Gastroesophageal sphincter (tissue), 4 donors: ENCODE data around the gene BCL2L14. TPM values are rescaled to one million over a fixed set of nuclear protein-coding genes. Genes with fewer than 3 reads are reported as not detected.

Source experiments
- ATAC-seq: fragments of 150-250 bp; one replicate; pipeline ENCODE4 v1.9.1; 2016; ENCODE audit warnings: mild to moderate bottlenecking, moderate library complexity
- H3K27ac ChIP-seq, 4 donors: fragments of 200-600 bp; sonication (generic) in 3 of 4; 1 replicate in 3 of 4; 2 replicates in 1 of 4; pipeline ENCODE4 v1.5.1; 2016 to 2019
- H3K27me3 ChIP-seq: fragments of 200-600 bp; sonication (generic); one replicate; pipeline ENCODE4 v1.5.1; 2019
- H3K36me3 ChIP-seq, 2 donors: fragments of 200-600 bp; sonication (generic); one replicate each; pipeline ENCODE4 v1.5.1; 2019; ENCODE audit warnings: control low read depth in 1 of 2
- H3K4me1 ChIP-seq, 3 donors: fragments of 200-600 bp; sonication (generic); 1 replicate in 2 of 3; 2 replicates in 1 of 3; pipeline ENCODE4 v1.5.1; 2016 to 2019; ENCODE audit warnings: control low read depth in 2 of 3
- H3K4me3 ChIP-seq, 2 donors: fragments of 200-600 bp; sonication (generic); one replicate each; pipeline ENCODE4 v1.5.1; 2019; ENCODE audit warnings: mild to moderate bottlenecking in 1 of 2, moderate library complexity in 1 of 2
- H3K9me3 ChIP-seq, 3 donors: fragments of 200-600 bp; sonication (generic); one replicate each; pipeline ENCODE4 v1.5.1; 2017 to 2019; ENCODE audit warnings: control low read depth in 2 of 3
- CTCF ChIP-seq, 4 experiments: fragments of 200-600 bp in 2 of 4; fragments of 450-650 bp in 2 of 4; sonication (generic) in 1 of 4; IDR thresholded peaks; one replicate each; pipeline ENCODE4 v1.5.1; 2017 to 2019; ENCODE audit warnings: antibody characterized with exemption in 4 of 4, mild to moderate bottlenecking in 2 of 4, moderate library complexity in 2 of 4
- EP300 ChIP-seq: sonication (generic); formaldehyde crosslinking; IDR thresholded peaks from one replicate; pipeline ENCODE4 v1.6.1; 2017; ENCODE audit warnings: antibody characterized with exemption, mild to moderate bottlenecking
- POLR2A ChIP-seq, 2 donors: fragments of 450-650 bp; IDR thresholded peaks; one replicate each; pipeline ENCODE4 v1.6.1; 2017; ENCODE audit warnings: antibody characterized with exemption in 2 of 2, mild to moderate bottlenecking in 2 of 2, moderate library complexity in 1 of 2
- POLR2AphosphoS5 ChIP-seq: sonication (generic); formaldehyde crosslinking; IDR thresholded peaks from one replicate; pipeline ENCODE4 v1.6.1; 2017; ENCODE audit warnings: antibody characterized with exemption
- WGBS, 2 donors: methylation state at CpG; one replicate each; pipeline ENCODE4 v1.1.5; 2018; ENCODE audit warnings: low coverage in 1 of 2; 5-methylcytosine and 5-hydroxymethylcytosine counted together
- total RNA-seq, 4 donors: library from RNA; depleted of rRNA; stranded (reverse); fragments of >200 nt; gene quantifications; one replicate each; pipeline ENCODE4 v1.1.0, GENCODE V29; 2016

BCL2L14 gene
- total RNA-seq, 4 donors from 2014 or later = 1.2 TPM; not detected in 3

DNA sequence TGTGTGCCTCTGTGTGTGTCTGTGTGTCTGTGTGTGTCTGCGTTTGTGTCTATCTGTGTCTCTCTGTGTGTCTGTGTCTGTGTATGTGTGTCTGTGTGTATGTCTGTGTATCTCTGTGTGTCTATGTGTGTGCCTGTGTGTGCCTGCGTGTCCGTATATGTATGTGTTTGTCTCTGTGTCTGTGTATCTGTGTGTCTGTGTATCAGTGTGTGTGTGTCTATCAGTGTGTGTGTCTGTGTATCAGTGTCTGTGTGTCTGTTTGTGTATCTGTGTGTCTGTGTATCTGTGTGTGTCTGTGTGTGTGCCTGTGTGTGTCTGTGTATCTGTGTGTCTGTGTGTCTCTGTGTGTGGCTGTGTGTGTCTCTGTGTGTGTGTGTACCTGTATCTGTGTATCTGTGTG, 23.1 kb upstream of the BCL2L14 start:
- Histone ChIP-seq H3K36me3 (no peaks in the 10 kb centered on the region), H3K4me1 (no peaks in the 10 kb centered on the region), H3K27ac (no peak overlapping the region), H3K9me3 (no peaks in the 10 kb centered on the region), H3K4me3 (no peak overlapping the region), H3K27me3 (no peaks in the 10 kb centered on the region)
- WGBS, 2 donors = 90 to 95% methylated on average over 3 of the region's 3 CpGs
- ATAC-seq = no peak
- TF ChIP-seq EP300 (no peak), POLR2AphosphoS5 (no peak), POLR2A (IDR thresholded peaks at IDR 0.05) (no peak), CTCF (IDR thresholded peaks at IDR 0.05) (no peak)

GRCh38 chr12:12048266-12048665, 22.5 kb upstream of the BCL2L14 start:
- TF ChIP-seq EP300 (no peak), POLR2AphosphoS5 (no peak), POLR2A (IDR thresholded peaks at IDR 0.05) (no peak)
- Histone ChIP-seq H3K4me1 (no peaks in the 10 kb centered on the region), H3K27ac (no peak overlapping the region), H3K27me3 (no peaks in the 10 kb centered on the region), H3K36me3 (no peaks in the 10 kb centered on the region), H3K4me3 (no peak overlapping the region), H3K9me3 (no peaks in the 10 kb centered on the region)
- WGBS, 2 donors = 38% methylated on average over 3 to 4 of the region's 4 CpGs
- ATAC-seq = no peak

GRCh38 chr12:12048714-12049113, 22.0 kb upstream of the BCL2L14 start:
- no peak for ATAC-seq
- no peak overlapping the region for H3K27ac ChIP-seq
- H3K4me3 ChIP-seq = no peak overlapping the region
- no peaks in the 10 kb centered on the region for H3K36me3 ChIP-seq
- H3K27me3 ChIP-seq = no peaks in the 10 kb centered on the region
- no peaks in the 10 kb centered on the region for H3K9me3 ChIP-seq
- H3K4me1 ChIP-seq = no peaks in the 10 kb centered on the region
- WGBS, 2 donors = 87 to 90% methylated on average over 7 of the region's 7 CpGs
- no peak for TF ChIP-seq POLR2A (IDR thresholded peaks at IDR 0.05)
- TF ChIP-seq CTCF (IDR thresholded peaks at IDR 0.05) = no peak
- TF ChIP-seq POLR2AphosphoS5 = no peak
- TF ChIP-seq EP300 = no peak

DNA sequence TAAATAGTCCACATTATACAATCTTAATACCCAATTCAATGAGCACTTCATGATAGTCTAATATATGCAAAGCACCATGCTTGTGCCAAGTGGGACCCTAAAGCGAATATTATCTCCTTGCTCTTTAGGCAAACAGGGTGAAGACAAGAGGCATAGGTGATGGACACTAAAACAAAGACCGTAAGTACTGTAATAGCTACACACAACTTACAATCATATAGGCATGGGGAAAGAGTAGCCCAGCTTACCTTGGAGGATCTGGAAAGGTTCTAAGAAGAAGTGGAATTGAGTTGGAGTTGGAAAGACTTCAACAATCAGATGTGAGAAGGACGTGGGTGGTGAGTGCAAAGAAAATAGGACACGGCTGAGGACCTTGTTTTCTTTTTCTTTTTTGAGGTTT, 19.1 kb upstream of the BCL2L14 start:
- H3K27ac ChIP-seq = no peak overlapping the region
- no peak overlapping the region for H3K4me3 ChIP-seq
- H3K27me3 ChIP-seq = no peaks in the 10 kb centered on the region
- WGBS, 2 donors = 79 to 84% methylated on average over 2 to 4 of the region's 4 CpGs
- H3K4me1 ChIP-seq = no peaks in the 10 kb centered on the region
- no peaks in the 10 kb centered on the region for H3K36me3 ChIP-seq
- ATAC-seq = no peak
- H3K9me3 ChIP-seq = no peaks in the 10 kb centered on the region
- TF ChIP-seq CTCF (IDR thresholded peaks at IDR 0.05) = no peak
- no peak for TF ChIP-seq POLR2A (IDR thresholded peaks at IDR 0.05)
- TF ChIP-seq POLR2AphosphoS5 = no peak
- no peak for TF ChIP-seq EP300

DNA sequence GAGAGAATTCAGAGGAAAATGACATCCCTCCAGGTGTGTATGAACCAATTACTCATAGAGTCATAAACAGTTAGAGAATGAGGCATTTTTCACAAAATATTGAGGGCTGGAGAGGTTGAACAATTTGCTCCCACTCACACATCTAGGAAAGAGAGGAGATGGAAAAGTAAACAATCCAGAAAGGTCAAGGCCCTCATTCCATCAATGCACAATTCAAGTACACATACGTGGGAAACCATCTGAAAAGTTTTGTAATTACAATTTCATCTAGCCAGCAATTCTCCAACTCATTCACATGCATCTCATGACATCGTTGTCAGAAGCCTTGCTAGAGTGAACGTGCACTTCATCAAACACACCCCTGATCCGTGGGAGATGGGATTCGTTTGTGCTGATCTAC, 15.7 kb upstream of the BCL2L14 start:
- ATAC-seq = no peak
- Histone ChIP-seq H3K27me3 (no peaks in the 10 kb centered on the region), H3K4me3 (no peak overlapping the region), H3K36me3 (no peaks in the 10 kb centered on the region), H3K27ac (no peak overlapping the region), H3K4me1 (no peaks in the 10 kb centered on the region), H3K9me3 (no peaks in the 10 kb centered on the region)
- no peak for TF ChIP-seq EP300
- no peak for TF ChIP-seq POLR2A (IDR thresholded peaks at IDR 0.05)
- no peak for TF ChIP-seq CTCF (IDR thresholded peaks at IDR 0.05)
- TF ChIP-seq POLR2AphosphoS5 = no peak
- 36 to 50% methylated on average over 5 of the region's 5 CpGs for WGBS, 2 donors
